GM12878 (cell line): ENCODE data around the gene GPC6.

Experiments used
- CEBPB ChIP-seq, 2 experiments: fragments of 150-350 bp in 1 of 2; IDR thresholded peaks; 2 replicates each; pipeline ENCODE4 v1.6.1; 2012 to 2014; ENCODE audit warnings: low read depth in 2 of 2, low read length in 2 of 2, borderline replicate concordance in 1 of 2, inconsistent platforms in 1 of 2
- NFYB ChIP-seq: IDR thresholded peaks from 2 replicates; pipeline ENCODE4 v1.6.1; 2011; ENCODE audit warnings: low read depth, mild to moderate bottlenecking, low read length, improper control_type of control experiment, moderate library complexity; ENCODE audit not compliant: insufficient read depth
- TF ChIP-seq, protein P1 (sequence below), 3 experiments: IDR thresholded peaks in 2 of 3; conservative IDR thresholded peaks in 1 of 3; 2 replicates each; pipeline ENCODE4 v1.5.1; 2011; ENCODE audit warnings: low read depth in 3 of 3, low read length in 3 of 3, mild to moderate bottlenecking in 3 of 3, control low read depth in 2 of 3, moderate library complexity in 2 of 3, inconsistent platforms in 1 of 3, mixed read lengths in 1 of 3; ENCODE audit not compliant: control insufficient read depth in 2 of 3, insufficient read depth in 1 of 3; ENCODE audit errors: extremely low read depth in 1 of 3
- TF ChIP-seq, protein P2 (sequence below): IDR thresholded peaks from 2 replicates; pipeline ENCODE4 v1.6.1; 2012; ENCODE audit warnings: mild to moderate bottlenecking, low read depth, low read length
- TF ChIP-seq, protein P3 (sequence below): IDR thresholded peaks from 2 replicates; pipeline ENCODE4 v1.6.1; 2012; ENCODE audit warnings: low read length, inconsistent platforms

DNA sequence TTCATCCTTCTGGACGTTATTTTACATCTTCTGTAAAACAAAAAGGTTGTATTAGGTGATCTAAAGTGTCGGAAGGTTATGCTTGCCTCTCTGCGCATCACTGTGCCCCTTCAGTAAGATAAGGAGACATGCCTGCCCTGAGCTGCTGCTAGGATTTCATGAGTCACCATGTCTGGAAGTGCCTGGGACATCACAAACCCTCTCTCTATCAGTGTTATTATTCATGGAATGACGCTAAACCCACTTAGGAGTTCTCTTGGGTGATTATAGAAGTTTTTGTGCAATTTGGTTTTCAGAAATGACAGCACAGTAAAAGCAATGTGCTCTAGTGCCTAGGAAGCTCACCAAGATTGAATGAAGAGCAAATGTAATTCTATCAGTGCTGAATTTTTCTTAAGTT, 635.2 kb downstream of the GPC6 start:
- TF ChIP-seq, protein P1, sequence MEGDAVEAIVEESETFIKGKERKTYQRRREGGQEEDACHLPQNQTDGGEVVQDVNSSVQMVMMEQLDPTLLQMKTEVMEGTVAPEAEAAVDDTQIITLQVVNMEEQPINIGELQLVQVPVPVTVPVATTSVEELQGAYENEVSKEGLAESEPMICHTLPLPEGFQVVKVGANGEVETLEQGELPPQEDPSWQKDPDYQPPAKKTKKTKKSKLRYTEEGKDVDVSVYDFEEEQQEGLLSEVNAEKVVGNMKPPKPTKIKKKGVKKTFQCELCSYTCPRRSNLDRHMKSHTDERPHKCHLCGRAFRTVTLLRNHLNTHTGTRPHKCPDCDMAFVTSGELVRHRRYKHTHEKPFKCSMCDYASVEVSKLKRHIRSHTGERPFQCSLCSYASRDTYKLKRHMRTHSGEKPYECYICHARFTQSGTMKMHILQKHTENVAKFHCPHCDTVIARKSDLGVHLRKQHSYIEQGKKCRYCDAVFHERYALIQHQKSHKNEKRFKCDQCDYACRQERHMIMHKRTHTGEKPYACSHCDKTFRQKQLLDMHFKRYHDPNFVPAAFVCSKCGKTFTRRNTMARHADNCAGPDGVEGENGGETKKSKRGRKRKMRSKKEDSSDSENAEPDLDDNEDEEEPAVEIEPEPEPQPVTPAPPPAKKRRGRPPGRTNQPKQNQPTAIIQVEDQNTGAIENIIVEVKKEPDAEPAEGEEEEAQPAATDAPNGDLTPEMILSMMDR (IDR thresholded peaks at IDR 0.05 in 2 of 3, conservative IDR thresholded peaks at IDR 0.05 in 1 of 3; ENCODE audit: control insufficient read depth in 2 of 3, extremely low read depth in 1 of 3, insufficient read depth in 1 of 3, low read depth in 3 of 3, low read length in 3 of 3), result no peak
- TF ChIP-seq NFYB, result no peak
- TF ChIP-seq, protein P2, sequence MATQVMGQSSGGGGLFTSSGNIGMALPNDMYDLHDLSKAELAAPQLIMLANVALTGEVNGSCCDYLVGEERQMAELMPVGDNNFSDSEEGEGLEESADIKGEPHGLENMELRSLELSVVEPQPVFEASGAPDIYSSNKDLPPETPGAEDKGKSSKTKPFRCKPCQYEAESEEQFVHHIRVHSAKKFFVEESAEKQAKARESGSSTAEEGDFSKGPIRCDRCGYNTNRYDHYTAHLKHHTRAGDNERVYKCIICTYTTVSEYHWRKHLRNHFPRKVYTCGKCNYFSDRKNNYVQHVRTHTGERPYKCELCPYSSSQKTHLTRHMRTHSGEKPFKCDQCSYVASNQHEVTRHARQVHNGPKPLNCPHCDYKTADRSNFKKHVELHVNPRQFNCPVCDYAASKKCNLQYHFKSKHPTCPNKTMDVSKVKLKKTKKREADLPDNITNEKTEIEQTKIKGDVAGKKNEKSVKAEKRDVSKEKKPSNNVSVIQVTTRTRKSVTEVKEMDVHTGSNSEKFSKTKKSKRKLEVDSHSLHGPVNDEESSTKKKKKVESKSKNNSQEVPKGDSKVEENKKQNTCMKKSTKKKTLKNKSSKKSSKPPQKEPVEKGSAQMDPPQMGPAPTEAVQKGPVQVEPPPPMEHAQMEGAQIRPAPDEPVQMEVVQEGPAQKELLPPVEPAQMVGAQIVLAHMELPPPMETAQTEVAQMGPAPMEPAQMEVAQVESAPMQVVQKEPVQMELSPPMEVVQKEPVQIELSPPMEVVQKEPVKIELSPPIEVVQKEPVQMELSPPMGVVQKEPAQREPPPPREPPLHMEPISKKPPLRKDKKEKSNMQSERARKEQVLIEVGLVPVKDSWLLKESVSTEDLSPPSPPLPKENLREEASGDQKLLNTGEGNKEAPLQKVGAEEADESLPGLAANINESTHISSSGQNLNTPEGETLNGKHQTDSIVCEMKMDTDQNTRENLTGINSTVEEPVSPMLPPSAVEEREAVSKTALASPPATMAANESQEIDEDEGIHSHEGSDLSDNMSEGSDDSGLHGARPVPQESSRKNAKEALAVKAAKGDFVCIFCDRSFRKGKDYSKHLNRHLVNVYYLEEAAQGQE, result no peak
- TF ChIP-seq CEBPB (IDR thresholded peaks at IDR 0.05; ENCODE audit: borderline replicate concordance in 1 of 2, low read depth in 2 of 2, low read length in 2 of 2), result no peak
- TF ChIP-seq, protein P3, sequence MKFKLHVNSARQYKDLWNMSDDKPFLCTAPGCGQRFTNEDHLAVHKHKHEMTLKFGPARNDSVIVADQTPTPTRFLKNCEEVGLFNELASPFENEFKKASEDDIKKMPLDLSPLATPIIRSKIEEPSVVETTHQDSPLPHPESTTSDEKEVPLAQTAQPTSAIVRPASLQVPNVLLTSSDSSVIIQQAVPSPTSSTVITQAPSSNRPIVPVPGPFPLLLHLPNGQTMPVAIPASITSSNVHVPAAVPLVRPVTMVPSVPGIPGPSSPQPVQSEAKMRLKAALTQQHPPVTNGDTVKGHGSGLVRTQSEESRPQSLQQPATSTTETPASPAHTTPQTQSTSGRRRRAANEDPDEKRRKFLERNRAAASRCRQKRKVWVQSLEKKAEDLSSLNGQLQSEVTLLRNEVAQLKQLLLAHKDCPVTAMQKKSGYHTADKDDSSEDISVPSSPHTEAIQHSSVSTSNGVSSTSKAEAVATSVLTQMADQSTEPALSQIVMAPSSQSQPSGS, result no peak
